ENCODE data around the gene CAMK2N2.

CAMK2N2 gene

DNA sequence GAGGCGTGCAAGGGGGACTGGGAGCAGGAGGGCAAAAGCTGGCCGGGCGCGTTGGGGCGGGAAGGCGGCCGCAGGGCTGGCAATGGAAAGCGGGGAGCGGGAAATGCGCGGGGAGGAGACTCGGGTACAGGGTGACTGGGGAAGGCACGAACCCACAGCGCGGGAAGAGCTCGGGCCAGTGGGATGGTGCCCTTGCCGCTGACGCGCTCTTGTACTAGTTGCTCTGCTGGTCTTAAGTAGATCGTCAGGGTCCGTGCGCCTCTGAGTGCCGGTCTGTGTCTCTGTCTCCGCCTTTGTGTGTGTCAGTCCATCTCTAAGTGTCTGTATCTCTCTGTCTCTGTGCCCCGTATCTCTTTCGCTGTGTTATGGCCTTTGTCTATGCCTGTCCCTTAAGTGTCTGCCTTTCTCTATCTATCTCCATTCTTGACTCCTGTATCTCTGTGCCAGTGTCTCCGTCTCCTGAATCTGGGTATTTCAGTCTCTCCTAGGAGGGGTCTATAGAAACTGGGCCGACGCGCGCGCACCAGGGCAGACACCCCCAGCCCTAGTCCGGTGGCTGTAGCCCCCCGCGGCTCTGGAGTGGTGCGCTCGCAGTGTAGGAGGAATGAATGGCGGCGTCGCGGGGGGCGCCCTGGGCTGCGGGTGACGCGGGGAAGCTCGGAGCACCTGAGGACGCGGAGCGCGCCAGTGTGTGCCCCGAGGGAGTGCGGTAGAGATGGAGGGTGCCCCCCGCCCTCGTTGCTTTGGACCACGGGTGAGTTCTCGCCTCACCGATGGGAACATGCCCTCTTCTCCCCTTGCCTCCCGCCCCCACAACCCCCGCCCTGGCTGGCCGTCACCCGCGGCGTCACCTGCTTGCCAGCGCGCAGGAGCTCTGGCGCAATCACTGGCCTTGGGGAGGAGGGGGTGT, 756 bp upstream of the CAMK2N2 start:
- no peak for DNase-seq (ENCODE audit: low read depth, low spot score)
- H3K4me3 ChIP-seq (ENCODE audit: low read depth, low read length) = peak overlapping the region; percentile 57
- ChIA-PET CTCF (interaction anchor here (0.7 to 1.8 kb wide), 6 partner anchors 9 to 34 kb away, joined by 3 to 12 read pairs (median 4); partner anchors contain the start of gene EEF1AKMT4), POLR2A (no interaction called here)
- no peak for TF ChIP-seq CTCF (IDR thresholded peaks at IDR 0.05; ENCODE audit: insufficient read depth, low read length, missing control alignments)

DNA sequence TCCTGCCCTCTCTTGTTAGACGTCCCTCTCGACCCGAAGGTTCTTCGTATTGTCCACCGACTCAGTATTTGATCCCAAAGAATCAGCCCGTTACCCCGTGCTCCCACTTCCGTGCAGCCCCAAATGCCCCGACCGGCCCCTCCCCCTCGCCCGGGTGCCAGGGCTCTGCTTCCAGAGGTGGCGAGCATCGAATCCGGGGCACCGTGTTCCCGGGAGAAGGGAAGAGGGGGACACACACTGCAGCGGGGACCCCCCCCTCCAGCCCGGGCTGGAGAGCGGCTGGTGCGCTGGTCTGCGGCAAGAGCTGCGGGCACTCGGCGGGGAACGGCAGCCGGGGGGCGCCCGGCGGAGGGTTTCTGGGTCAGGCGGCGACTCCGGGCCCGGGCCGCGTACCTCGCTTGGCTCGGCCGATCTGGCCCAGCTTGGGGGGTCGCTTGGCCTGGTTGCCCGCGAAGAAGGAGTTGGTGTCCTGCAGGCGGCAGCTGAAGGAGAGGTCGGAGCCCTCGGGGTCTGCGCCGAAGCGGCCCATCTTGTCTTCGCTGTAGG, 556 bp downstream of the CAMK2N2 start:
- peak overlapping the region; percentile 57 for H3K4me3 ChIP-seq (ENCODE audit: low read depth, low read length)
- ChIA-PET POLR2A (interaction anchor here (0.8 to 1.5 kb wide), 2 partner anchors 24 to 75 kb away, joined by 3 to 5 read pairs; partner anchors contain the start of gene ABCF3), CTCF (interaction anchor here (1.2 to 3.7 kb wide), 3 partner anchors 10 to 35 kb away, joined by 3 to 48 read pairs (median 3); partner anchors contain the start of gene EEF1AKMT4)
- no peak for TF ChIP-seq CTCF (IDR thresholded peaks at IDR 0.05; ENCODE audit: insufficient read depth, low read length, missing control alignments)
- DNase-seq (ENCODE audit: low read depth, low spot score) = no peak

DNA sequence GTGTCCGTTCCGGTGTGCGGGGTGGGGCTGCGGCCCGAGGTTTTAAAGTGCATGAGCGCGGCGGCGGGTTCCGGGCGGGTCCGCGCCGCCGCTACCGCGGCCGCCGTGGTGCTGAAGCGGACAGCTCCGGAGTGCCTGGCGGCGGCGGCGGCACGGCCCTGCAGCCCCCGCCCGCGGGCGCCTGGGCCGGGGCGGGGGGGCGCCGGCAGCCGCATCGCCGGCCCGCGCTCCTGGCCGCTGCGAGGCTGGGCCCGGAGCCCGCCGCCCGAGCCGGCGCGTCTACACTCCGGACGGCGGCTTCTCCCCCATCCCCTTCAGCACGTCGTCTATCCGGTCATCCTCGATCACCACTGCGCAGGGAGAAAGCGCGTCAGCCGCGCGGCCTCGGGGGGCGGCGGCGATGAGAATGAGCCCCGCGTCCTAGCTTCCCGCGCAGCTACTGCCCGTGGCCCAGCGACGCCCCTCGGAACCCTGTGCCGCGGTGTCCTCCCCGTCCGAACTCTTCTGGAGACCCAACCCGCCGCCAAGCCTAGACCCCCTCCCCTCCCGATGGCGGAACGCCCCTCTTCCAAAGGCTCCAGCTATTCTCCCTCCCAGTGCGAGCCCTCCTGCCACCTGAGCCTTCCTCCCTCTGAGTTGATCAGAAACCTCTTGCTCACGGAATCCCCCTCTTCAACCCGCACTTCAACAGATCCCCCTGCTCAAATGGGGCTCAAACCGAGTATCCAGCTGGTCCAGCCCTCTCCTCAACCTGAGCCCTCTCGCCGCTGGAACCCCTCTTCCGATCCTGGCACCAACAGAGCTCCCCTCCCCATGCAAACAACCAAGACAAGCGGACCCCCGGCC, 1.3 kb downstream of the CAMK2N2 start:
- ChIA-PET CTCF (interaction anchor here (1.0 to 3.7 kb wide), 4 partner anchors 10 to 365 kb away, joined by 3 to 48 read pairs (median 3); partner anchors contain the start of gene EEF1AKMT4), POLR2A (interaction anchor here (0.8 to 1.5 kb wide), 2 partner anchors 24 to 75 kb away, joined by 3 to 5 read pairs; partner anchors contain the start of gene ABCF3)
- no peak for DNase-seq (ENCODE audit: low read depth, low spot score)
- no peak for TF ChIP-seq CTCF (IDR thresholded peaks at IDR 0.05; ENCODE audit: insufficient read depth, low read length, missing control alignments)
- peak overlapping the region; percentile 57 for H3K4me3 ChIP-seq (ENCODE audit: low read depth, low read length)

DNA sequence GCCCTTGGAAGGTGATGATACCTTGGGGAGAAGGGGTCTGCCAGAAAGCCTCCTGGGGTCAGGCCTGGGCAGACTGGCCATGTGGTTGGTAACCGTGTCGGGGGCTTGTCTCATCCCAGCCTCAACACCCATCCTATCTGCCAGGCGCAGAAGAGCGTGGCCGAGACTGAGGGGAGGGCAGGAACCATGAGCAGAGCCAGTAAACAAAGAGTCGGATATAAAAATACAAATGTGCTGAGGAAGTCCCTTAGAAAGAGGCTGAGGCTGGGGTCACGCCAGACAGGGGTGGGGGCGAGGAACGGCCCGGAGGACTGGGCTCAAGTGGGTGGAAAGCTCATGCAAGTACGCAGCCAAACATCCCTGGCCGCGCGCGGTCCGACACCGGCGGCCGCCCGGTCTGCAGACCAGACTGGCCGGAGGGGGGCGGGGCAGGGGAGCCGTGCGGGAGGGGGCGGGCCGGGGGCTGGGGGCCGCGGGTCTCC, 1.9 kb downstream of the CAMK2N2 start:
- TF ChIP-seq CTCF (IDR thresholded peaks at IDR 0.05; ENCODE audit: insufficient read depth, low read length, missing control alignments) = no peak
- no peak for DNase-seq (ENCODE audit: low read depth, low spot score)
- ChIA-PET CTCF (interaction anchor here (1.0 to 3.7 kb wide), 4 partner anchors 9 to 364 kb away, joined by 3 to 48 read pairs (median 4); partner anchors contain the start of gene EEF1AKMT4), POLR2A (interaction anchor here (1.5 kb wide), 1 partner anchor 74 kb away, joined by 5 read pairs; the partner anchor contains the start of gene ABCF3)
- H3K4me3 ChIP-seq (ENCODE audit: low read depth, low read length) = no peak overlapping the region

- POLR2A ChIA-PET = interaction anchor here (0.6 kb wide), 1 partner anchor 42 kb away, joined by 3 read pairs; no protein-coding TSS in a partner anchor
- no peak for TF ChIP-seq CTCF (IDR thresholded peaks at IDR 0.05; ENCODE audit: insufficient read depth, low read length, missing control alignments)
- DNase-seq (ENCODE audit: low read depth, low spot score) = no peak
- CTCF ChIA-PET = interaction anchor here (1.0 to 3.7 kb wide), 3 partner anchors 8 to 364 kb away, joined by 3 to 48 read pairs (median 6); partner anchors contain the start of gene EEF1AKMT4
- no peak overlapping the region for H3K4me3 ChIP-seq (ENCODE audit: low read depth, low read length)
These were observed 2.4 kb downstream of the CAMK2N2 start for GRCh38 chr3:184258926-184259325.
